ENCODE measurements around the gene LRRC37A2.
"Not testable (repeated sequence)": the region's sequence is repeated elsewhere in the genome, so short reads cannot be mapped to it uniquely, and the experiment has no call there.

The LRRC37A2 gene

DNA sequence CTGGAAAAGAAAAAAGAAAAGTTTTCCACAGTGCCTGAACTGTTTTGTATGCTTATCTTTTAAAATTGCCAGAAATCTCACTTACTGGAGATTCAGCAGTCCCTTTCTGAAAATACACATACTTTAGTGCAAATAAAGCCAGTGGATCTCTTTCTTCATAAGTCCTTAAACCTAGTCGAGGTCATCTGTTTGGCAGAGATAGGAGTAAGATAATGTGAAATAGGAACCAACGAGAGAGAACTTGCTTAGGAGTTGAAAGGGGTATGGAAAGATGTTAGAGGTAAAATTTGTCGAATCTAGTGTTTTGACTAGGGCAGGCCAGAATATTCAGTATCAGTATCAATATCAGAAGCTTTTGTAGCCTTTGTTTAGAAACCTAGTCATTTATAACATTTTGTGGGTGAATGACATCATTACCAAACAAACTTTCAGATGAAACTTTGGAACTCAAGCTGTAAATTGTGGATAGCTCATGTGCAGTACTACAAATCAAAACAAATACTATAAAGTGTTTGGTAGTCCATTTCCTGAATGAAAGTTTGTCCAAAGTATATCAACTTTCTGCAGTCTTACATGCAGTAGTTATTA, 86.2 kb downstream of the LRRC37A2 start:
- H3K27ac ChIP-seq (ENCODE audit: low read depth, low read length); H3K79me2 ChIP-seq (ENCODE audit: control insufficient read depth, insufficient read depth, low read length, unreplicated experiment); H3K27me3 ChIP-seq (ENCODE audit: insufficient read depth, low read length); H3K4me1 ChIP-seq (ENCODE audit: control insufficient read depth, insufficient read depth, low read length, unreplicated experiment); H2AFZ ChIP-seq (ENCODE audit: low read length, unreplicated experiment); H3K36me3 ChIP-seq (ENCODE audit: insufficient read depth, low read length); H3K4me3 ChIP-seq (ENCODE audit: low read depth, low read length): not testable (repeated sequence)

DNA sequence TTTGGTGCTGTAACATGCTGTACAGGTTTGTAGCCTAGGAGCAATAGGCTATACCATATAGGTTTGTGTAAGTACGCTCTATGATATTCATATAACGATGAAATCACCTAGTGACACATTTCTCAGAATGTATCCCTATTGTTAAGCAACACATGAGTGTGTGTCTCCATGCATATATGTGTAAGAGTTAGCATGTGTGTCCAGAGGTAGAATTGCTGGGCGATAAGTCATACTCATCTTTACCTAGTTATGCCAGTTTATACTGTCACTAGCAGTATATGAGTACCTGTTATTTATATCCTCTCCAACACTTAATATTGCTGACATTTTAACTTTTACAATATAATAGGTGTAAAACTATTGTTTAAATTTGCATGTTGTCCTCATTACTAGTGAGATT, 88.5 kb downstream of the LRRC37A2 start:
- not testable (repeated sequence) for H3K4me1 ChIP-seq (ENCODE audit: control insufficient read depth, insufficient read depth, low read length, unreplicated experiment); H3K36me3 ChIP-seq (ENCODE audit: insufficient read depth, low read length); H3K27me3 ChIP-seq (ENCODE audit: insufficient read depth, low read length); H3K4me3 ChIP-seq (ENCODE audit: low read depth, low read length); H3K27ac ChIP-seq (ENCODE audit: low read depth, low read length); H2AFZ ChIP-seq (ENCODE audit: low read length, unreplicated experiment); H3K79me2 ChIP-seq (ENCODE audit: control insufficient read depth, insufficient read depth, low read length, unreplicated experiment)

DNA sequence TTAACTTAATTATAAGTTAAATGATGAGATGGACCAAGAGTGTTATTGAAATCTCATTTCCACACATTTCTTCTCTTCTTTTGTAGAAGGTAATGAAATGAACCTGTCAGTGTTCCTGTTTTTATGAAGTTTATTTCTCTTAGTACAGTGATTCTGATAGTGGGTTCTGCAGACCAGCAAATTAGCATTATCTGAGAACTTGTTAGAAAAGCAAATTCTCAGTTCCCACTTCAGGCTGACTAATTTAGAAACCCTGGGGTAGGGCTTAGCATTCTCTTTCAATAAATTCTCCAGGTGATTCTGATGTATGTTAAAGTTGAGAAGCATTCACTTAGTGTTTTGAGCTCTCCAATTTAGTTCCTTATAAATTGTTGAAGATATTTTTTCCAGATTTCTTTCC, 90.9 kb downstream of the LRRC37A2 start:
- H3K36me3 ChIP-seq (ENCODE audit: insufficient read depth, low read length); H3K4me3 ChIP-seq (ENCODE audit: low read depth, low read length); H3K27me3 ChIP-seq (ENCODE audit: insufficient read depth, low read length); H3K79me2 ChIP-seq (ENCODE audit: control insufficient read depth, insufficient read depth, low read length, unreplicated experiment); H2AFZ ChIP-seq (ENCODE audit: low read length, unreplicated experiment); H3K27ac ChIP-seq (ENCODE audit: low read depth, low read length); H3K4me1 ChIP-seq (ENCODE audit: control insufficient read depth, insufficient read depth, low read length, unreplicated experiment): not testable (repeated sequence)

Data from ACC112 (cell line).